Activated CD4-positive, alpha-beta T cell treated with anti-CD3 and anti-CD28 coated beads for 1 hour (primary cell): ENCODE results near the gene ERC1.

Experiments
- DNase-seq: peaks from one replicate; pipeline ENCODE4 v3.0.0-alpha.2; 2020

ERC1 gene

GRCh38 chr12:1367331-1368291 is 376.6 kb downstream of the ERC1 start:
- no peak for DNase-seq

DNA sequence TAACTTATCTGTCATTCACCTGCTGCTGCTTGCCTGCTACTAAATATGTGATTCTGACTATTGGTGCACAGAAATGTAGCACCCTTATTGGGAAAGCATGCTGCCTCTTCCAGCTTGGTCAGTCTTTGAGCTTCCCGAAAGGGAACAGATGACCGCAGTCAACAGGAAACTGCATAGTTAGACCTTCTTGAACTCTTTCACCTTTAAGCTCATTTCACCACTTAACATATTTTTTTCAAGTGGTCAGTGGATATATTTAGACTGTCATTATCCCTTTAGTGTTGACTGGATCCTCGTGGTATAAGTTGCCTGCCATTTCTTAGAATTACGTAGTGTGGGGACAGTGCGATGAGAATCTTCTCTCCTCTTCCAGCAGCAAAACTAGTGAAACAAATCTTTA is 378.4 kb downstream of the ERC1 start:
- DNase-seq = no peak

- DNase-seq = no peak
These were observed 379.0 kb downstream of the ERC1 start for GRCh38 chr12:1369938-1370500.

GRCh38 chr12:1373901-1374735 is 383.1 kb downstream of the ERC1 start:
- DNase-seq = no peak

DNA sequence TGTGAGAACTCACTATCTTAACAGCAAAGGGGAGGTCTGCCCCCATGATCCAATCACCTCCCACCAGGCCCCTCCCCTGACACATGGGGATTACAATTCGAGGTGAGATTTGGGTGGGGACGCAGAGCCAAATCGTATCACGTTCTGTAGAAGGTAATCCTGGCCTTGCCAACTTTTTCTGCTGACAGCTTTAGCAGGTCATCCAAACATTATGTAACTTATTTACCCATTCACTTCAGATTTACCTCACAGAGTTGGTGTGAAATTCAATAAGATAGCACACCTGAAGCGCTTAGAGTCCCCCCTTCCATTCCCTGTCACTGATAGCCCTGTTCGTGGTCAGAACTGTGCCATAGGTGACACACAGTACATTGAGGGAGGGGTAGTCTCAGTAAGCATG is 384.3 kb downstream of the ERC1 start:
- no peak for DNase-seq

DNA sequence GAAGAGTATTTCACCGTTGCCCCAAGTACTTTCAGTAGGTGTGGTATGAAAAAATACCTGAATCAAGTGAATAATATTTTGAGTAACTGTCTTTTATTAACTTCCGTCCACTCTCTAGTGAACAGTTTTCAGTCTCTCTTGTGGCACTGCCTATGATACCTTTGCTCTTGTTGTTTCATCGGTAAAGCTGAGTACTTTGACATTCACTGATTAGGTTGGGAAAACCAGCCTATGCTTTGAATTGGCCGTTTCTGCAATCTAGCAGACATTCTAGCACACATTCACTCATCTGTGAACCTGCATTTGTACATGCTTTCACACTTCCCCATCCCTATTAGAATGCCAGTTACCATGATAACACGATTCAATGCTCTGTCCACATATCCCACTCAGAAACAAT is 386.1 kb downstream of the ERC1 start:
- DNase-seq = no peak

DNA sequence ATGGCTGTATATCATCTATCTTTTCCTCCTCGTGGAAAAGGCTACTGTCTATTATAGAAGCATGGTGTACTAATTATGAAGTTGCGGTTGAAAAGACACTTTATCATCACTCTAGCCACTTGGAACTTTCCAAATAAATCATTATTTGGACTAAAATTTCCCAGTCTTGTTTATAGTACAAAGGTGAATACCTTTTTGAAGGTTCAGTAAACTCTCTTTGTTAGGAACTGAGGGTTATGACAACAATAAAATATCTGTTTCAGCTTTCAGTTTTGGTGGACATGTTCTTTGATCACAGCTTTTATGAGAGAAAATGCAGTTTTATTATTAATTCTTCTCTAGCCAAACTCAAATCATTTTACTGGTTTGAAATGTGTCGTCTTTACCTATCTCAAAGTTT is 386.7 kb downstream of the ERC1 start:
- DNase-seq = no peak

GRCh38 chr12:1380171-1380851 is 389.3 kb downstream of the ERC1 start:
- no peak for DNase-seq

DNA sequence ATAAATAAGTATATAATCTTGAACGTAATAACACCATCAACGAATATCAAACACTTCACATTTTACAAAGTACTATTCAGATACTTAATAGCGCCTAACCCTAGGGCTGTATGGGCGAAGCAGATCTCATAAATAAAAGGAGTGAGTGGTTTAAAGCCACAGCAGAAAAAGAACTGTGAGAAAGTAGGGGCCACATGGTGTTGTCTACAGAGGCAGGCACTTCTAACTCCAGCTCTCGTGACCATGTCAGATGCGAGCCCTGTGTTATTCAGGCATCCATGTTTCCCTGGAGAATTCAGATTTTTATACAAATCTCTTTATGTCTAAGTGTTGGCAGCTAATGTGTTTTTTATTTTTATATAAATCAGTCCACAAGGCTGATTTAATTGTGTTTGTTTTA is 391.1 kb downstream of the ERC1 start:
- DNase-seq = no peak

DNA sequence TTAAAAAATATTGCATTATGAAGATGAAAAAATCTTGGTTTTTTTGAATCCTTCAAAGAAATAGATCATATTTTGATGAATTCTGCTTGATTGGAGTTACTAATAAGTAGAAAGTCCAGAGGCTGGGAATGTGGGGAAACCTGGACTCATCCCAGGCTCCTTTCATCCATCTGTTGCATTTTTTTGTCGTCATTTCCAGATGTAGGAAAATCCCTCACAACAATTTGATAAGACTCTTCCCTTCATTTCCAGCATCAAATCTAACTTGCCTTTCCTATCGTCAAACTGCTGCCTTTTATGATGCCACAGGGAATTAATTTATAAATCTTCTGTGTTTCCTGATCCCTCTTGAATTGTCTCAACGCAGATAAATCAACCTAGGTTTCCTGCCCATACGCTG is 391.8 kb downstream of the ERC1 start:
- DNase-seq = no peak

DNA sequence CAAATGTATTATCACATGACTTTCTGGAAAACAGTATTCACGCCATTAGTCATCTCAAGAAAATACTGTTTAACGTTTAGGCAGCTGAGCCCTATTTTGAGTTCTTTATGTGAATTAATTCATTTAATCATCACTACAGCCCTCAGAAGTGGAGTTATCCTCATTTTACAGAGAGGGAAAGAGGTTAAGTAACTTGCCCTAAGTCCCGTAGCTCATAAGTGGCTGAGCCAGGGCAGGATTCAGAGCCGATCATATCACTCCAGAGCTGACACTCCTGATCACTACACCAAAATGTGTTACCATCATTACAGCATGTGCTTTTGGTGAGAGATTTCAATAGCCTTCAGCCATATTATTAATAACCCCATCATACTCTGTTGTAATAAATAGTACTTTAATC is 392.7 kb downstream of the ERC1 start:
- no peak for DNase-seq

GRCh38 chr12:1384910-1385309 is 393.9 kb downstream of the ERC1 start:
- DNase-seq = no peak

GRCh38 chr12:1391722-1392121 is 400.7 kb downstream of the ERC1 start:
- DNase-seq = no peak

DNA sequence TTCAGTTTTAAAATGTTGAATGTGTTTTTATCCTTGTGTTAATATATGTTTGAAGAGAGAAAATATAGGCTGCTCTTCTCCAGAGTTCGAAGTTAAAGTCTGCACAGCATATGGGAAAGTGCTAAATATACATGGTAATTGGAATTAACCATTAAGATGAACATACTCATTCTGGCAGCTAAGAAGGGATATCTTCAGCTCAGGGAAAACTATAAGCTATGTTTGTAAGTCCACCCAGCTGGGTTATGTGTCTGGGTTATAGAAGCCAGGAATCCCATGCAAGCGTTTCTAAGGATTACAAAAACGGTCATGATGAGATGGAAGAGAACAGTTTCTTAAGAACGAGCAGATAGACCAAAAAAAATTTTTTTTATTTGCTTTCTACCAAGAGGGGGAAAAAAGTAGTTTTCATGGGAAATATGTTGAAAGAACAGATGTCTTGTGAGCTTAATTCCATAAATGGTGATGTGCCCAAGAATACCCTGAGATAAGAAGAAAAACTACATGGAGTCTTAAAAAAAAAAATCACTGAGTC is 404.5 kb downstream of the ERC1 start:
- no peak for DNase-seq

- DNase-seq = no peak
These were observed 407.6 kb downstream of the ERC1 start for GRCh38 chr12:1398673-1399072.

DNA sequence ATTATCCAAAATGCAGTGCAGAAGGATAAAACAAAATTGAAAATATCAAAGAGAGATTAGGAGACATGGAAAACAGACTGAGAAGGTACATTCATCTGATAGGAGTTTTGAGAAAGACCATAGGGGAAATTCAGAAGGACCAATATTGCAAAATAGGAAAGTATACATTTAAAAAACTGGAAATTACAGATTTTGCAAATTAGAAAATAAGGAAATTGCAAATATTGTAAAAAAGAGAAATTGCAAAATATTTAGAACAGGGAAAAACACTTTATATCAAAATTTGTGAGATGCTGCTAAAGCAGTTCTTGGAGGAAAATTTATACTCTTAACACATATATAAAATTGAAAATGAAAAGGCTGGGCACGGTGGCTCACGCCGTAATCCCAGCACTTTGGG is 410.9 kb downstream of the ERC1 start:
- no peak for DNase-seq

DNA sequence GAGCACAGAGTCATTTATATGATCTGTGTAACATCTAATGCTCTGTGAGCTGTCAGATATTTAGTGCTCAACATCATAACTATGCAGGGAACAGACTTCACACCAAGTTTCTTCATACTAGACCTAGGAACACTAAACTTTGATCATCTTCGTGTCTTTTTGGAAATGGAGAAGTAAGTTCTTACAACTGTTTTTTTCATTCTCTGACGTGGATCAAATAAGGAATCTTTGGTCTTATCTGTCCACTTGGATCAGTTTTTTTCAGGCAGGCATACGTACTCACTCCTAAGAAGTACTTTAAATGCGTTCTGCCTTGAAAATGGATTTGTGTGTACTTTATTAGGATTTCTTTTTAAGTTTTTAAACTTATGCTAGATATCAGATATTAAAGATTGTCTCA is 412.4 kb downstream of the ERC1 start:
- DNase-seq = no peak

GRCh38 chr12:1405619-1406018 is 414.6 kb downstream of the ERC1 start:
- no peak for DNase-seq

GRCh38 chr12:1410794-1411193 is 419.8 kb downstream of the ERC1 start:
- DNase-seq = no peak

GRCh38 chr12:1413930-1414329 is 422.9 kb downstream of the ERC1 start:
- DNase-seq = no peak

- no peak for DNase-seq
These were observed 427.1 kb downstream of the ERC1 start for GRCh38 chr12:1418144-1418543.

GRCh38 chr12:1419849-1420371 is 428.9 kb downstream of the ERC1 start:
- no peak for DNase-seq
